NCI-H2081 (cell line): ENCODE measurements around the gene REXO2.
A peak's percentile ranks its signal among the peaks of the same experiment; 100 is the strongest.

Experiments used
- DNase-seq, 2 experiments: peaks; one replicate each; lab custom pipeline; 2025; lab: John Stamatoyannopoulos, UW

REXO2 gene

DNA sequence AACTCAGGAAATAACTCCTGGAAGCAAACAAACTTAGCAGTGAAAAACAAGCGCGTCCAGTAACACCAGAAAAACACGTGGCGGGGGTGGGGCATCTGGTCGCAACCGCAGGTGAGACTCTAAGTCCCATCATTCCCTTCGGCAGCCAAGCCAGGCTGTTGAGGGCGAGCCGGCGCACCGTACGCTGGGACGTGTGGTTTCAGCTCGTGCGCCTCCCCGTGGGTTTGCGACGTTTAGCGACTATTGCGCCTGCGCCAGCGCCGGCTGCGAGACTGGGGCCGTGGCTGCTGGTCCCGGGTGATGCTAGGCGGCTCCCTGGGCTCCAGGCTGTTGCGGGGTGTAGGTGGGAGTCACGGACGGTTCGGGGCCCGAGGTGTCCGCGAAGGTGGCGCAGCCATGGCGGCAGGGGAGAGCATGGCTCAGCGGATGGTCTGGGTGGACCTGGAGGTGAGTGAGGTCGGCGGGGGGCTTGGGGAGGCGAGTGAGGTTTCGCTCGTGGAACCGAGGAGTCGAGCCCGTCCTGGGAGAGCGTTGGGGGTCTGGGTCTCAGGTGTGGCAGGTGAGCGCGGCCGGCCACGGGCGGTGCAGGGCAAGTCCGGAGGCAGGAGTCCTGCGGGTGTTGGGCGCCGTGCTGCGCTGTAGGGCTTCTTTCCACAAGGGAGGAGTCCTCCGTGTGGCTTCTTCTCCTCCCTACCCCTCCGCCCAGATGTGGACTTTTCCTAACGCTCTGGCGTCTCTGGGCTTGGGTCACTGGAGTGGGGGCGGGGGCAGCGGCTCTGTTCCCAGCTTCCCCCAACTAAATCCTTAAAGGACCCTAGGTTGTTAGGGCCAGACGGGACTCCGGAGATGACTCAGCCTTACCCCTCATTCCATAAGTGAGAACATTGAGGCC is at the start of gene REXO2:
Gene REXO2, plus strand, starts transcription at position 239 of the 892 bp plus-strand sequence. Its CDS starts 62 bp downstream, at position 301.
- peak; percentile 96 to 98 for DNase-seq

- no peak for DNase-seq
Observed at GRCh38 chr11:114392735-114393667, 46.3 kb upstream of the REXO2 start.

DNA sequence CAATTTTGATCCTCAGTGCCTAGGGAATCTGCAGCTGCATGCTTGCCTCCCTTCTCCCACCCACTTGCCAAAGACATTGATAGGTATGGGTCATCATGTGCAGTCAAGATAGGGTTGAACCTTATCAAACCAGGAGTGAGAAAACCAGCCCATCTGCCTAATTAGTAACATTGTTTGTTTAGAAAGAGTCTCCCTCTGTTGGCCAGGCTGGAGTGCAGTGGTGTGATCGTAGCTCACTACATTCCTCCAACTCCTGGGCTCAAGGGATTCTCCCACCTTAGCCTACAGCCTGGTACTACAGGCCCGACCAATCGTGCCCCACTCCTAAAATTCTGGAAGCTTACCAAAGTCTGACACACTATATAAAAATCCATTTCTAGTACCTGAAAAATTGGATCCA is 43.5 kb upstream of the REXO2 start:
- DNase-seq = no peak

GRCh38 chr11:114396916-114397315 is 42.4 kb upstream of the REXO2 start:
- no peak for DNase-seq

- peak in 1 of 2 experiments; percentile 53 for DNase-seq
Observed at GRCh38 chr11:114397349-114397982, 41.8 kb upstream of the REXO2 start.

- no peak for DNase-seq
Observed at GRCh38 chr11:114398303-114398920, 40.9 kb upstream of the REXO2 start.

- DNase-seq = peak; percentile 65 to 79
Observed at GRCh38 chr11:114399490-114400215, 39.6 kb upstream of the REXO2 start.

DNA sequence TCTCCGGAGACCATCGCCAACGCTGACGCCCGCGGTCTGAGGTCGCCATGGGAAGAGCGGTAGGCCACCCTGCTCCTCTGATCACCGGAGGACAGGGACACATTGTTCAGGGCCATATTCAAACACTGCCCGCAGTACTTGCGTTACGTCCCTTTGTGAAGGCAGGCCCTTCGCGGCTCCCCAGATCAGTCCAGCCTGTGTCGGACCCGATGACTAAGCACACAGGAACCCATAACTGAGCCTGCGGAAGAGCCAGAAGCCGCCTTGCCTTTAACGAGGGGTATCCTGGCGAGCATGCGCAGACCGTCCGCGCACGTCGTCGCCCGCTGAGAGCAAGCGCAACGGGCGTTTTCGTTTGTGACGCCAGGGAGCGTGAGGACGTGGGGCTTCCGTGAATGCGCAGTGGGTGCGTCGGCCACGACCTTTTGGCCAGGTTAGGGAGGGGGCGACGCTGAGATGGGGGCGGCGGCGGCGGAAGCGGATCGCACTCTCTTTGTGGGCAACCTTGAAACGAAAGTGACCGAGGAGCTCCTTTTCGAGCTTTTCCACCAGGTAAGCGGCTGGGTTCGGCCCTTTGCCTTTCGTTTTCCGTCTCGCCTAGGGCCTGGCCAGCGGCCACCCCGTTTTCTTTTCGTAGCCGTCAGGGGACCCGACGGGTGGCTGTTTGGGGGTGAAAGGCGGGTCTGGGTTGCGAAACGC is 38.9 kb upstream of the REXO2 start, which contains the start of the genes C11orf71 and RBM7:
Gene C11orf71, minus strand, starts transcription at position 296 of the 699 bp plus-strand sequence. Its CDS starts 180 bp downstream, at position 116.
Gene RBM7, plus strand, starts transcription at position 451 of the 699 bp plus-strand sequence. Its CDS starts 6 bp downstream, at position 457.
- peak; percentile 96 to 98 for DNase-seq

GRCh38 chr11:114400915-114401223 is 38.4 kb upstream of the REXO2 start:
- DNase-seq = no peak

GRCh38 chr11:114401311-114401710 is 38.0 kb upstream of the REXO2 start:
- DNase-seq = no peak

DNA sequence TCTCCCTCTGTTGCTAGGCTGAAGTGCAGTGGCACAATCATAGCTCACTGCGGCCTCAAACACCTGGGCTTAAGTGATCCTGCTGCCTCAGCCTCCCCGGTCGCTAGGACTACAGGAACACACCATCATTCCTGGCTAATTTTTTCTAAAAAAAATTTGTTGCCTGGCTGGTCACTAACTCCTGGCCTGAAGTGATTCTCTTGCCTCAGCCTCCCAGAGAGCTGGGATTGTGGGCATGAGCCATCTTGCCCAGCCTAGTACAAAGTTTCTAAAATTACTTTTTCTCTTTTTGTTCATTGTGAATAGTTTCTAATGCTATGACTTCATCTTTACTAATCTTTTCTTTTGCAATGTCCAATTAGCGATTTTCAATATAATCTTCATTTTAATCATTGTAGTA is 26.3 kb upstream of the REXO2 start:
- DNase-seq = no peak

DNA sequence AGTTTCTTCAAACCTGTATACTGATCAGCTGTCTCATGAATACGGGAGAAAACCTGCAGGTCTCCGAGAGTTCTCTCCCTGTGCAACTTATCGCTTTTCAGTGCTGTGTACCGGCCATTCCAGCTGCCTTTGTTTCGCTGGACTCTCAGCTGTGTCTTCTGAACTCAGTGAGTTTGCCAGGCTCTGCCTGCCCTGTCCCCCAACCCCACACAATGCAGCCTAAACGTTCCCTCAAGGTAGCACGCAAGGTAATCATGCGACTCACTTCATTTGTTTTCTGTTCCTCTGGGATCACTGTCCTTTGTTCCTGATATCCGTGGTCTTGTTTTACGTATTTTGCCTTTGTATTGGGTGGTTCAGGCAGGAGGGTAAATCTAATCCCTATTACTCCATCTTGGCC is 25.3 kb upstream of the REXO2 start:
- no peak for DNase-seq

- DNase-seq = no peak
Observed at GRCh38 chr11:114416441-114416961, 22.8 kb upstream of the REXO2 start.

- no peak for DNase-seq
Observed at GRCh38 chr11:114426280-114426679, 13.0 kb upstream of the REXO2 start.

DNA sequence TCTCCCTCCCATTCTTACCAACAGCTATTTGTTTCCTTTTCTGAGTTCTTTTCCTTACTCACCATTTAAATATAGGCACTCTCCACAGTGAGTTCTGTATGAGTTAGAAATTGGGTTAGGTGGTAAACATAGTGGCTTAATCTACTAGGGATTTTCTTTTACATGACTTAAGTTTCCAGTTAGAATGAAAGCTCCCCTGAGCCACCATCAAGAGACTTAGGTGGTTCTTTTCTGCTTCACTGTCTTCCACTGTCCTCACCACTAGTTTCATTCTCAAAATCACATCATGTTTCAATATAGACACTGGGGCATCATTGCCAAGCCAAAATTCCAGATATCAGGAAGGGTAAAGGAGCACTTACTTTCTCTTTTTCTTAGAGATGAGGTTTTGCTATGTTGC is 9.0 kb upstream of the REXO2 start:
- DNase-seq = no peak

DNA sequence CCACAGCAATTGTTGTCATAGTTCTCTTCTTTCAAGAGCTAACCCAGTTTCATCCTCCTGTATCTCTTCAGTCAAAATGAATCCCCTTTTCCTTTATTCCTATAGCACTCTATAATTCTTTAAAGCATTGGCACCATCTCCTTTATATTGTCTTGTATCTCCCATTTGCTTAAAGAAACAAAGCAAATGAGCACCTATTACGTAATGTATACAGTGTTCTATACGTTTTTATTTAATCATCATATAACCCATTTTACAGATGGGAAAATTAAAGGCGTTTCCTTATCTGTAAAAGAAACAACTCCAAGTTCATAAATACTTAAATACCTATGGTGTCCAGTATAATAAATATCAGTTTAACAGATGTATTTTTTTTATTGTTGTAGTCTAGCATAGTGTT is 6.4 kb upstream of the REXO2 start:
- DNase-seq = no peak

DNA sequence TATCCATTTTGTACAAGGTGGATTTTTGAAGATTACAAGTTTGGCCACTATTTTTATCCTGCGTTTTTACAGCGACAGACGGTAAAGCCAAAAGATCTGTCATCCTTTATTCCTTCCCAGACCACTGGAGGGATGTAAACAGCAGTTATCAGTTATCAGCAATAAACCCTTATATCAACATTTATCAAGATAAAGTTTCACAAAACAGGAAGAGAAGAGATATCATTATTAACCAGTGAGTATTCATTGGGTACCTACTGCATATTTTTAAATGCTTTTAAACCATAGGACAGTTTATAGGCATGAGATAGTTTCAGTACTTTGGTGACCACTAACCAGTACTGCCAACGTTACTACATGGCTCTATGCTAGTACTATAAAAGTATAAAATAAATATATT is 5.9 kb upstream of the REXO2 start:
- DNase-seq = no peak

DNA sequence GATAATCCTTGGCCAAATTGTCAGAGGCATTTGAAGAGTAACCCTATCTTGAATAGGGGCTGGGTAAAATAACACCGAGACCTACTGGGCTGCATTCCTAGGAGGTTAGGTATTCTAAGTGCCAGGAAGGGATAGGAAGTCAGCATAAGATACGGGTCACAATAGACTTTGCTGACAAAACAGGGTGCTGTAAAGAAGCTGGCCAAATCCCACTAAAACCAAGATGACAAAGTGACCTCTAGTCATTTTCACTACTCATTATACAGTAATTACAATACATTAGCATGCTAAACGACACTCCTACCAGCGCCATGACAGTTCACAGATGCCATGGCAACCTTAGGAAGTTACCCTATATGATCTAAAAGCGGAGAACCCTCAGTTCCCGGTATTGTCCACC is 964 bp upstream of the REXO2 start:
- DNase-seq = no peak

DNA sequence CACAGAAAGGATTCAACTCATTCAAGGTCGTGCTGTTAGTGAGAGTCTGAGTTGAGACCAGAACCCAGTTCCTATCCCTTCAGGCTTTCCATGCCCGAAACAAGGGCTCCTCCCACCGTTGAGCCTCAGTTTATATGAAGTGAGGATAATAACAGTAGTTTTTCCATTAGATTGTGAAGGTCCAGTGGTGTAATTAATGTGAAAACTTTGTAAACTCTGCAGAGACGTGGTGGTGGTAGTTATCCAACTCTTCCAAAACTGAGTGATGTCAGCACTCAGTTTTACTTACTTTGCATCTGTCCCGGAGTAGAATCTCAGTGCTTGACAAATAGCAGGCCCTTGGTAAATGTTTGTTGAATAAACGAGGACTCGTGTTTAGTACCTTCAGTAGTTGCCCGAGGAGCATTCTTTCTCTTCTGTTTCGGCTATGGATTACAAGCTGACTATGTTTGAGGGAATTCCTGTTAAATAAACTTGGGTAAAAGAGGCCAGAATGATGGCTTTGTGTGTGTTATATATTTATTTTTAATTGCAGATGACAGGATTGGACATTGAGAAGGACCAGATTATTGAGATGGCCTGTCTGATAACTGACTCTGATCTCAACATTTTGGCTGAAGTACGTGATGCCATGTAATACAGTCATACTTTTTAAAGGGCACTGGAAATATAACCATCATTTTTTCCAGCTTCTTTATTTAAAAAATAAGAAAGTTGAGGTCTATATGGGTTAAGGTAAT is 1.0 kb downstream of the REXO2 start:
- DNase-seq = no peak
